Measurements from ENCODE around the gene PUS1. TPM values are rescaled to one million over a fixed set of nuclear protein-coding genes. Genes with fewer than 3 reads are reported as not detected.

Gene PUS1
- total and polyA plus RNA-seq, 9 of the 15 experiments (the other 6 are each of a cell fraction or from before 2014, with no cell fraction given): 1.9 to 90.8 (median 30.0) TPM

- ChIA-PET CTCF (ENCODE audit: low intra/inter-chr PET ratio) (no interaction called here), POLR2A (interaction anchor here (1.6 kb wide), 1 partner anchor 11 kb away, joined by 4 read pairs; no protein-coding TSS in a partner anchor)
- Histone ChIP-seq H3K9ac (ENCODE audit: insufficient read depth in 1 of 2, low read depth in 2 of 2, low read length in 2 of 2) (peak overlapping the region in 1 of 2 experiments; percentile 52; a peak in 1 of 4 replicates), H3K79me2 (ENCODE audit: control insufficient read depth, insufficient read depth, low read length) (peaks cover 4% of the 10 kb centered on the region; the same call in 2 of the 3 replicates), H2AFZ (ENCODE audit: low read depth, low read length) (no peak overlapping the region), H3K36me3 (ENCODE audit: control insufficient read depth, insufficient read depth, low read length) (peaks cover 76% of the 10 kb centered on the region), H3K27me3 (ENCODE audit: control insufficient read depth in 2 of 2, insufficient read depth in 2 of 2, low read length in 2 of 2) (no peaks in the 10 kb centered on the region), H3K4me2 (ENCODE audit: insufficient read depth, low read length) (no peak overlapping the region), H3K9me1 (ENCODE audit: control insufficient read depth, insufficient read depth, low read length) (no peaks in the 10 kb centered on the region), H3K4me1 (replicated peaks in 1 of 2; ENCODE audit: control insufficient read depth in 2 of 2, insufficient read depth in 2 of 2, low read length in 2 of 2) (peaks cover 0 to 23% of the 10 kb centered on the region in 2 experiments; a peak in 2 of 5 replicates), H4K20me1 (replicated peaks; ENCODE audit: control insufficient read depth, insufficient read depth, low read length) (no peaks in the 10 kb centered on the region), H3K27ac (ENCODE audit: extremely low read depth, low read depth, low read length) (no peak overlapping the region), H3K4me3 (no peak overlapping the region), H3K9me3 (replicated peaks; ENCODE audit: control insufficient read depth, insufficient read depth, low read depth, low read length) (no peaks in the 10 kb centered on the region)
- FAIRE-seq (no peak), DNase-seq (ENCODE audit: extremely low read depth in 1 of 4, low spot score in 3 of 4) (no peak), ATAC-seq (no peak)
- intact Hi-C loops (cut with micrococcal nuclease): no loop called here
- TF ChIP-seq RBFOX2 (IDR thresholded peaks at IDR 0.05; ENCODE audit: low read depth, low read length) (0 out of 2 replicates have a peak, but pooled peaks have one; percentile 39), OTX1 (CRISPR knock-in tag; IDR thresholded peaks at IDR 0.05) (no peak), POLR2G (IDR thresholded peaks at IDR 0.05; ENCODE audit: low read depth, low read length) (peak; percentile 56), XRCC3 (IDR thresholded peaks at IDR 0.05) (no peak), PML (IDR thresholded peaks at IDR 0.05; ENCODE audit: low read length) (no peak)
- TF ChIP-seq, protein P1, sequence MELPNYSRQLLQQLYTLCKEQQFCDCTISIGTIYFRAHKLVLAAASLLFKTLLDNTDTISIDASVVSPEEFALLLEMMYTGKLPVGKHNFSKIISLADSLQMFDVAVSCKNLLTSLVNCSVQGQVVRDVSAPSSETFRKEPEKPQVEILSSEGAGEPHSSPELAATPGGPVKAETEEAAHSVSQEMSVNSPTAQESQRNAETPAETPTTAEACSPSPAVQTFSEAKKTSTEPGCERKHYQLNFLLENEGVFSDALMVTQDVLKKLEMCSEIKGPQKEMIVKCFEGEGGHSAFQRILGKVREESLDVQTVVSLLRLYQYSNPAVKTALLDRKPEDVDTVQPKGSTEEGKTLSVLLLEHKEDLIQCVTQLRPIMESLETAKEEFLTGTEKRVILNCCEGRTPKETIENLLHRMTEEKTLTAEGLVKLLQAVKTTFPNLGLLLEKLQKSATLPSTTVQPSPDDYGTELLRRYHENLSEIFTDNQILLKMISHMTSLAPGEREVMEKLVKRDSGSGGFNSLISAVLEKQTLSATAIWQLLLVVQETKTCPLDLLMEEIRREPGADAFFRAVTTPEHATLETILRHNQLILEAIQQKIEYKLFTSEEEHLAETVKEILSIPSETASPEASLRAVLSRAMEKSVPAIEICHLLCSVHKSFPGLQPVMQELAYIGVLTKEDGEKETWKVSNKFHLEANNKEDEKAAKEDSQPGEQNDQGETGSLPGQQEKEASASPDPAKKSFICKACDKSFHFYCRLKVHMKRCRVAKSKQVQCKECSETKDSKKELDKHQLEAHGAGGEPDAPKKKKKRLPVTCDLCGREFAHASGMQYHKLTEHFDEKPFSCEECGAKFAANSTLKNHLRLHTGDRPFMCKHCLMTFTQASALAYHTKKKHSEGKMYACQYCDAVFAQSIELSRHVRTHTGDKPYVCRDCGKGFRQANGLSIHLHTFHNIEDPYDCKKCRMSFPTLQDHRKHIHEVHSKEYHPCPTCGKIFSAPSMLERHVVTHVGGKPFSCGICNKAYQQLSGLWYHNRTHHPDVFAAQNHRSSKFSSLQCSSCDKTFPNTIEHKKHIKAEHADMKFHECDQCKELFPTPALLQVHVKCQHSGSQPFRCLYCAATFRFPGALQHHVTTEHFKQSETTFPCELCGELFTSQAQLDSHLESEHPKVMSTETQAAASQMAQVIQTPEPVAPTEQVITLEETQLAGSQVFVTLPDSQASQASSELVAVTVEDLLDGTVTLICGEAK (IDR thresholded peaks at IDR 0.05): no peak
- TF ChIP-seq, protein P1 (CRISPR knock-in tag; IDR thresholded peaks at IDR 0.05): no peak
- TF ChIP-seq, protein P2, sequence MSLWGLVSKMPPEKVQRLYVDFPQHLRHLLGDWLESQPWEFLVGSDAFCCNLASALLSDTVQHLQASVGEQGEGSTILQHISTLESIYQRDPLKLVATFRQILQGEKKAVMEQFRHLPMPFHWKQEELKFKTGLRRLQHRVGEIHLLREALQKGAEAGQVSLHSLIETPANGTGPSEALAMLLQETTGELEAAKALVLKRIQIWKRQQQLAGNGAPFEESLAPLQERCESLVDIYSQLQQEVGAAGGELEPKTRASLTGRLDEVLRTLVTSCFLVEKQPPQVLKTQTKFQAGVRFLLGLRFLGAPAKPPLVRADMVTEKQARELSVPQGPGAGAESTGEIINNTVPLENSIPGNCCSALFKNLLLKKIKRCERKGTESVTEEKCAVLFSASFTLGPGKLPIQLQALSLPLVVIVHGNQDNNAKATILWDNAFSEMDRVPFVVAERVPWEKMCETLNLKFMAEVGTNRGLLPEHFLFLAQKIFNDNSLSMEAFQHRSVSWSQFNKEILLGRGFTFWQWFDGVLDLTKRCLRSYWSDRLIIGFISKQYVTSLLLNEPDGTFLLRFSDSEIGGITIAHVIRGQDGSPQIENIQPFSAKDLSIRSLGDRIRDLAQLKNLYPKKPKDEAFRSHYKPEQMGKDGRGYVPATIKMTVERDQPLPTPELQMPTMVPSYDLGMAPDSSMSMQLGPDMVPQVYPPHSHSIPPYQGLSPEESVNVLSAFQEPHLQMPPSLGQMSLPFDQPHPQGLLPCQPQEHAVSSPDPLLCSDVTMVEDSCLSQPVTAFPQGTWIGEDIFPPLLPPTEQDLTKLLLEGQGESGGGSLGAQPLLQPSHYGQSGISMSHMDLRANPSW (CRISPR knock-in tag; IDR thresholded peaks at IDR 0.05): no peak
- 95% methylated on average over 45 of the region's 46 CpGs for WGBS (ENCODE audit: insufficient coverage, low coverage, missing lambda C conversion rate)
- no TSS peak for BruUV-seq (replicated peaks)
- in situ Hi-C loops (cut with MboI): no loop called here
Measured at GRCh38 chr12:131941116-131941986, 12.3 kb downstream of the PUS1 start.
